GM19438 (cell line): ENCODE results near the gene INVS.
"Not testable (repeated sequence)": the region's sequence is repeated elsewhere in the genome, so short reads cannot be mapped to it uniquely, and the experiment has no call there.

ENCODE experiments used
- ATAC-seq: cut with Tn5 transposase; IDR thresholded peaks from one replicate; pipeline ENCODE4 v1.9.1; 2021; ENCODE audit warnings: low read depth; ENCODE audit not compliant: unreplicated experiment

INVS gene

GRCh38 chr9:100112677-100113336 lies 13.8 kb downstream of the INVS start:
- no peak for ATAC-seq

- ATAC-seq, result no peak
Measured at GRCh38 chr9:100117316-100117715, 18.3 kb downstream of the INVS start.

GRCh38 chr9:100120286-100120685 lies 21.2 kb downstream of the INVS start:
- no peak for ATAC-seq

GRCh38 chr9:100125236-100125635 lies 26.2 kb downstream of the INVS start:
- no peak for ATAC-seq

- ATAC-seq, result no peak
Measured at GRCh38 chr9:100125910-100126309, 26.9 kb downstream of the INVS start.

- no peak for ATAC-seq
Measured at GRCh38 chr9:100126423-100126822, 27.4 kb downstream of the INVS start.

- no peak for ATAC-seq
Measured at GRCh38 chr9:100129772-100130171, 30.7 kb downstream of the INVS start.

- no peak for ATAC-seq
Measured at GRCh38 chr9:100131216-100131615, 32.2 kb downstream of the INVS start.

GRCh38 chr9:100131875-100132430 lies 32.9 kb downstream of the INVS start:
- ATAC-seq, result no peak

- ATAC-seq, result no peak
Measured at GRCh38 chr9:100134731-100135130, 35.7 kb downstream of the INVS start.

GRCh38 chr9:100136799-100137198 lies 37.8 kb downstream of the INVS start:
- not testable (repeated sequence) for ATAC-seq

GRCh38 chr9:100140303-100140702 lies 41.3 kb downstream of the INVS start:
- ATAC-seq, result not testable (repeated sequence)

DNA sequence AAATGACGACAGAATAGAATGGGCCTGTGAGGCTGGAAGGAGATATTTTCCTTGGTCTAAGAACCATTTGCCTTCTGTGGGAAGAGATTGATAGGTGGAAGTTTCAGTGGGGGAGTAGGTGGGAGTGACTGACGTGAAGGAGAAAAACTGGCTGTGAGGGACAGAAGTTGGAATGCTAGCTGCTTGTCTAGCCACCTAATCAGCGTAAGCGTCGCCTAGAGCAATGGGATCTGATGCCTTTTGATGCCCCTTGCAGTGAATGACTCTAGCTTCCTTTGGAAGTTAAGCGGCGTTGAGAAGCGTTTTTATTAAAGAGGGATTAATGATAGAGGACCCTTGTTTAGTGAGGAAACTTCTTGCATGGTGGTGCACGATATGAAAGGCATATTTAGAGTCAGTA lies 42.8 kb downstream of the INVS start:
- not testable (repeated sequence) for ATAC-seq

DNA sequence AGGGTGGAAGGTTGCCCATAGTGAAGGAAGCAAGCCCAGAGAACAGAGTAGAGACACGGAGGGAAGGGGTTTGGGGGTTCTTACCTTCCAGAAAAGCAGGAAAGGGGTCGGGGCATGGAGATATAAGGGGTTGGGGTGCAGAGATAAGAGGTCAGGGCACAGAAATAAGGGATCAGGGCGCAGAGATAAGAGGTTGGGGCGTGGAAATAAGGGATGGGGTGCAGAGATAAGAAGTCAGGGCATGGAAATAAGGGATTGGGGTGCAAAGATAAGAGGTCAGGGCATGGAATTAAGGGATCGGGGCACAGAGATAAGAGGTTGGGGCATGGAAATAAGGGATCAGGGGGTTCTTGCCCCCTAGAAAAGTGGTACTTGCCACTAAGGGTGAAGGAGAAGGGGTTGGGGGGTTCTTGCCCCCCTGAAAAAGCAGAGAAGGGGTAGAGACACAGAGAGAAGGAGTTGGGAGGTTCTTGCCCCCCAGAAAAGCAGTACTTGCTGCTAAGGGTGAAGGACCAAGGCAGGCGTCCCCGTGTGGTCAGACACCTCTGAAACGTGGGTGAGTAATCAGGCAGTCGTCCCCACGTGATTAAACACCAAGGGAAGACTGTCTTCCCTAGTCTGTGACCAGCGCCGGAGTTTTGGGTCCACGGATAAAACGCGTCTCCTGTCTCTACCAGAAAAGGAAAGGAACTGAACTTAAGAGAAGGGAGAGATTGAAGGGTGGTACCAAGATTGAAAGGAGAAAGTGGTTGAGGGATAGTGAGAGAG lies 46.3 kb downstream of the INVS start:
- ATAC-seq, result not testable (repeated sequence)

- ATAC-seq, result not testable (repeated sequence)
Measured at GRCh38 chr9:100145976-100146375, 46.9 kb downstream of the INVS start.

DNA sequence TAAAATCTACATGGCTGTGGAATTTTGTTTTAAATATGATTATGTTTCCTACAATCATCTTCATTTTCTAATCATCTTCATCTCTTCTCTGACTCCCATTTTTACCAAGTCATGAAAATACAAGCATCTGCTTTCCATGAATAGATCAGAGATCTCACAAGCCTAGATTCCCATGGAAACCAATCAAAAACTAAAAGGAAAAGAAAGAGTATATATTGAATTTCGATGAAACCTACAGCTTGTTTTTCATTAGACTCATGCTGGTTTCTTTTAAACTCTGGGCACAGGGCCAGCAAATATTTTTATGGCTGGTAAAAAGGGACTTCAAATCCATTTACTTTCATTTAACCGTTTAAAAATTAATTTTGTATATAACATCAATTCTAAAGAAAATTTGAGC lies 51.2 kb downstream of the INVS start:
- ATAC-seq, result no peak

DNA sequence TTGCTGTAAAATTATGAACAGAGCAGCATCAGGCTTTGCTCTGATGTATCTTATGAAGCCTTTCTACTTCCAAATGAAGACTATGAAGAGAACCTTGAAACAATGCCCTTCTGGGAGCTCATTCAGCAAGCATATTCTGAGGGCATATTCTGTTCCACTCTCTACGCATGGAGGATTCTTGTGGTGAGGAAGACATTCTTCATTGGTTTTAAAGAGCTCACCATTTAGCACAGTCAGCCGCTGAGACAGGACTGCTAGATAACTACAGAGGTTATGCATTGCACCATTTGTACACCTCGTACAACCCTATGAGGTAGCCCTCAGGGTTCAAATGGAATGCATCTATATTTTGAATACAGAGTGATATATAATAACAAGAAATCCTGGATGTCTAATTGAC lies 61.0 kb downstream of the INVS start:
- no peak for ATAC-seq

- no peak for ATAC-seq
Measured at GRCh38 chr9:100167176-100167575, 68.1 kb downstream of the INVS start.

DNA sequence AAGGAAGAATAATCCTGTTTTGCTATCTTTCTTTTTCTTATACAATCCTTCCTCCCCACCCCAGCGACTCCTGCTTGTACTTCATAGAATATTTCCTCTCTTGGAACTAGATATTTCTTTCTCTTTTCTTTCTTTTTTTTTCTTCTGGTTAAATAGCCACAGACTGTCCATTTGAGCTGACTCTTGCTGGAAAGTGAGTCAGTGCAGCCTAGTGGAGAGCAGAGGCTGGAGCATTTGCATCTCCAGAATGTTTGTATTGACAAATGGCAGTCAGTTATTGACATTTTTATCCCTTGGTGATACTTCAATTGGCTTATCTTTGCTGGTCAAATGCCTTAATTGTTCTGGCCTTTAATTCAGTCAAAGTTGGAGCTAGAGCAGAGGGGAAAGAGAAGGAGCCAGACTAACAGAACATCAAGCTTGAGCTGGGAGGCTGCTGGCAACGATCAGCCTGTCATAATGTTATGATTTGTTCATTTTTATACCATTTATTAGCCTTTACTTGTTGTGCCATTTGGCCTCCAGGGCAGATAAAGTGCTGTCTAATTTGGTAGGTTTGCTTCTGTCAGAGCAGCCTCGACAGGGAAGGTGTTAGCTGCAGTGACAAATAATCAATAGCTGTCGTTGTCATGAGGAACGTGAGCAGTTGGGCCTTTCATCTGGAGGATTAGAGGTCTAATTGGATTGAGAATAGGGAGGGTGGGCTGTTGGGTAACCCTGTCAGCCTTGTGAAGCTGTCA lies 69.0 kb downstream of the INVS start:
- no peak for ATAC-seq

- ATAC-seq, result no peak
Measured at GRCh38 chr9:100170085-100170484, 71.0 kb downstream of the INVS start.

- no peak for ATAC-seq
Measured at GRCh38 chr9:100170556-100170955, 71.5 kb downstream of the INVS start.
